Measurements from ENCODE around the gene LGR4.
A peak's percentile ranks its signal among the peaks of the same experiment; 100 is the strongest.
"Not testable (repeated sequence)": the region's sequence is repeated elsewhere in the genome, so short reads cannot be mapped to it uniquely, and the experiment has no call there.

LGR4 gene

GRCh38 chr11:27347359-27348339 is 124.9 kb downstream of the LGR4 start:
- peak; percentile 12 for DNase-seq (ENCODE audit: extremely low spot score)
- ChIA-PET CTCF (no interaction called here), POLR2A (no interaction called here)
- TF ChIP-seq CTBP1 (IDR thresholded peaks at IDR 0.05; ENCODE audit: borderline replicate concordance) (no peak), PKNOX1 (IDR thresholded peaks at IDR 0.05) (no peak), FOXK2 (IDR thresholded peaks at IDR 0.05) (no peak), ELF4 (IDR thresholded peaks at IDR 0.05) (no peak), SP1 (IDR thresholded peaks at IDR 0.05) (no peak), SUZ12 (IDR thresholded peaks at IDR 0.05) (no peak), TARDBP (IDR thresholded peaks at IDR 0.05) (no peak), ARNT (IDR thresholded peaks at IDR 0.05) (no peak), NFRKB (IDR thresholded peaks at IDR 0.05) (no peak), FOXA1 (IDR thresholded peaks at IDR 0.05) (no peak), HDGF (IDR thresholded peaks at IDR 0.05; ENCODE audit: borderline replicate concordance) (no peak), LEF1 (IDR thresholded peaks at IDR 0.05; ENCODE audit: borderline replicate concordance) (no peak), L3MBTL2 (conservative IDR thresholded peaks at IDR 0.05) (no peak), ZNF384 (IDR thresholded peaks at IDR 0.05) (no peak), BHLHE40 (IDR thresholded peaks at IDR 0.05; ENCODE audit: borderline replicate concordance) (no peak)

- TF ChIP-seq SP1 (IDR thresholded peaks at IDR 0.05): no peak
- TF ChIP-seq SUZ12 (IDR thresholded peaks at IDR 0.05): no peak
- no peak for TF ChIP-seq CTBP1 (IDR thresholded peaks at IDR 0.05; ENCODE audit: borderline replicate concordance)
- TF ChIP-seq ARNT (IDR thresholded peaks at IDR 0.05): no peak
- no peak for TF ChIP-seq ELF4 (IDR thresholded peaks at IDR 0.05)
- TF ChIP-seq FOXM1 (IDR thresholded peaks at IDR 0.05; ENCODE audit: borderline replicate concordance): no peak
- no peak for TF ChIP-seq PKNOX1 (IDR thresholded peaks at IDR 0.05)
- no peak for TF ChIP-seq HDGF (IDR thresholded peaks at IDR 0.05; ENCODE audit: borderline replicate concordance)
- TF ChIP-seq ZNF384 (IDR thresholded peaks at IDR 0.05): no peak
- no peak for TF ChIP-seq NFRKB (IDR thresholded peaks at IDR 0.05)
- TF ChIP-seq L3MBTL2 (conservative IDR thresholded peaks at IDR 0.05): no peak
- TF ChIP-seq FOXK2 (IDR thresholded peaks at IDR 0.05): no peak
- TF ChIP-seq BHLHE40 (IDR thresholded peaks at IDR 0.05; ENCODE audit: borderline replicate concordance): no peak
- TF ChIP-seq TARDBP (IDR thresholded peaks at IDR 0.05): no peak
- no peak for TF ChIP-seq LEF1 (IDR thresholded peaks at IDR 0.05; ENCODE audit: borderline replicate concordance)
- no peak for TF ChIP-seq FOXA1 (IDR thresholded peaks at IDR 0.05)
- POLR2A ChIA-PET: no interaction called here
- no peak for DNase-seq (ENCODE audit: extremely low spot score)
- CTCF ChIA-PET: no interaction called here
Observed at GRCh38 chr11:27339941-27340340, 132.6 kb downstream of the LGR4 start.

- POLR2A ChIA-PET; CTCF ChIA-PET; DNase-seq (ENCODE audit: extremely low spot score): not testable (repeated sequence)
Observed at GRCh38 chr11:27334764-27335163, 137.8 kb downstream of the LGR4 start.

- ChIA-PET CTCF (no interaction called here), POLR2A (no interaction called here)
- DNase-seq (ENCODE audit: extremely low spot score): no peak
- TF ChIP-seq NFRKB (IDR thresholded peaks at IDR 0.05) (no peak), L3MBTL2 (conservative IDR thresholded peaks at IDR 0.05) (no peak), ARNT (IDR thresholded peaks at IDR 0.05) (no peak), CTBP1 (IDR thresholded peaks at IDR 0.05; ENCODE audit: borderline replicate concordance) (no peak), ELF4 (IDR thresholded peaks at IDR 0.05) (no peak), BHLHE40 (IDR thresholded peaks at IDR 0.05; ENCODE audit: borderline replicate concordance) (no peak), PKNOX1 (IDR thresholded peaks at IDR 0.05) (no peak), FOXA1 (IDR thresholded peaks at IDR 0.05) (no peak), LEF1 (IDR thresholded peaks at IDR 0.05; ENCODE audit: borderline replicate concordance) (no peak), SUZ12 (IDR thresholded peaks at IDR 0.05) (no peak), SP1 (IDR thresholded peaks at IDR 0.05) (no peak), TARDBP (IDR thresholded peaks at IDR 0.05) (no peak), FOXK2 (IDR thresholded peaks at IDR 0.05) (no peak), FOXM1 (IDR thresholded peaks at IDR 0.05; ENCODE audit: borderline replicate concordance) (no peak), ZNF384 (IDR thresholded peaks at IDR 0.05) (no peak), HDGF (IDR thresholded peaks at IDR 0.05; ENCODE audit: borderline replicate concordance) (no peak)
Observed at GRCh38 chr11:27331981-27332380, 140.6 kb downstream of the LGR4 start.

- CTCF ChIA-PET: no interaction called here
- DNase-seq (ENCODE audit: extremely low spot score): no peak
- TF ChIP-seq ARNT (IDR thresholded peaks at IDR 0.05): no peak
- TF ChIP-seq PKNOX1 (IDR thresholded peaks at IDR 0.05): no peak
- no peak for TF ChIP-seq HDGF (IDR thresholded peaks at IDR 0.05; ENCODE audit: borderline replicate concordance)
- no peak for TF ChIP-seq FOXA1 (IDR thresholded peaks at IDR 0.05)
- no peak for TF ChIP-seq ZNF384 (IDR thresholded peaks at IDR 0.05)
- no peak for TF ChIP-seq NFRKB (IDR thresholded peaks at IDR 0.05)
- no peak for TF ChIP-seq CTBP1 (IDR thresholded peaks at IDR 0.05; ENCODE audit: borderline replicate concordance)
- no peak for TF ChIP-seq L3MBTL2 (conservative IDR thresholded peaks at IDR 0.05)
- TF ChIP-seq FOXM1 (IDR thresholded peaks at IDR 0.05; ENCODE audit: borderline replicate concordance): no peak
- POLR2A ChIA-PET: no interaction called here
Observed at GRCh38 chr11:27330633-27331270, 141.8 kb downstream of the LGR4 start.

Measured in HEK293T (cell line).